Kasumi-1 (cell line): ENCODE results near the gene CST1.
A peak's percentile ranks its signal among the peaks of the same experiment; 100 is the strongest.
"Not testable (repeated sequence)": the region's sequence is repeated elsewhere in the genome, so short reads cannot be mapped to it uniquely, and the experiment has no call there.

Experiments used
- DNase-seq, 2 experiments: peaks; one replicate each; lab custom pipeline; 2025; lab: John Stamatoyannopoulos, UW

CST1 gene

DNA sequence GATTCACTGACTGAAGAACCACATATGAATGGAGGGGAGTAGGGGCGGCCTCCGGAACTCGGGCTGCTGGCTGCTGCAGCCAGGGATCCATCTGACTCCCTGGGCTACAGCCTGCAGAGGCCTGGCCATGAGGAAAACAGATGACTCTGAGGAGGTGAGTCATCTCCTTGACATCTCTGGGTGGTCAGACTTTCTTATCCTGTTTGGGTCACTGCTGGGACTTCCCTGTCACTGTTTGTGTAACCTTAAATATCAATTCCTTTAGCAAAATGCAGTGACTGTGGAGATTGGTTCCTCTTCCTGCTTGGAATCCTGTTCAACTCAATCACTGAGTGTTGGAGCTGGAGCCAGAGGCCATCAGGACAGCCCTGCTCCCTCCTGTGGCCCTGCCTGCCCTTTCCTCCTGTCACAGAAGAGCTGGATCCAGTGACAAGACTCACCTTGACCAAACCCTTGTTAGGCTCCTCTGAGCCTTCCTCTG is 4.4 kb upstream of the CST1 start:
- DNase-seq = not testable (repeated sequence)

DNA sequence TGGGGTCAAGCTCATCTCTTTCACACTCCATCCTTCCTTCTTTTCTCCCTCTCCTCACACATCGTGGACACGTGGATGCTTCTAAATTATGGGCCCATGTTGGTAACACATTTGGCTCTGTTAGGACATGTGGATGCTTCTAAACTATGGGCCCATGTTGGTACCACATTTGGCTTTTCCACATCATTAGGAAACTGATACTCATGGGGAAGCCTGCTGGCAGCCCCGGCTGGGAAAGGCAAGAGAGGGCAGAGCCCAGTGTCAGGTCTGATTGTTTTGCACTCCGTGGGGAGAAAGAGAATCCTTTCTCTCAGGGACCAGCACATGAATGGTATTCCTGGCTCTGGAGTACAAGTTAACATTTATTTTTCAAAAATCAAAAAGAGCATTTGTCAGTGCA is 4.0 kb upstream of the CST1 start:
- DNase-seq = no peak

DNA sequence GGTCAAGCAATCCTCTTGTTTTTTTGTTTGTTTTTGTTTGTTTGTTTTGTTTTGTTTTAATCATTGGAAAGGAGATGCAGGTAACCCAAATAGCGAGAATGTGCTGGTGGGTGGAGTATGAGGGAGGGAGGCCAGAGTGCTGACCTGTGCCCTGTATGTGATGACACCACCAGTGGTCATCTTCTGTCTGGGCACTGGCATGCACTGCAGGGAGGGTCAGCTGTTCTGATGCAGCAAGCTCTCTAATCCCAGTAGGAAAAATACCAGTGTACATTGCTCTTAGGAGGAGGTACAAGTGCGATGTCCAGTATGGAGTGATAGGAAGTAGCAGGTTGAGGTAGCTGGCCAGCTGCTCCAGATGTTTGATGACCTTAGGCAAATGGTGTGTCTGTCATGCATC is 2.9 kb upstream of the CST1 start:
- DNase-seq = no peak

DNA sequence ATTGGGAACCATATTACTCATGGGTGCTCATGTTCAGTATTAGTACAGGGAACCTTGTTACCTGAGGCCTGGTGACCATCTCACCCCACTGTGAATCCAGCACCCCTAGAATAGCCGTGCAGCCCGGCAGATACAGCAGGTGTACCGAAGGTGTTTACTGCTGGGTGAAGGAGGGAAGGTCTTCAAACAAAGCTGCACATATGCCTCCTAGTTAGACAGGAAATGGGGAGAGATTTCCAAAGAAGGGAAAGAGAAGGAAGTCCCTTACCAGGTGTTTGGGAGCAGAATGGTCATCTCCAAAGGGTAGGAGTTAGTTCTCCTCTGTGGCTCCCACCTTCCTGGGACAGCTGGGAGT is 2.4 kb upstream of the CST1 start:
- no peak for DNase-seq

DNA sequence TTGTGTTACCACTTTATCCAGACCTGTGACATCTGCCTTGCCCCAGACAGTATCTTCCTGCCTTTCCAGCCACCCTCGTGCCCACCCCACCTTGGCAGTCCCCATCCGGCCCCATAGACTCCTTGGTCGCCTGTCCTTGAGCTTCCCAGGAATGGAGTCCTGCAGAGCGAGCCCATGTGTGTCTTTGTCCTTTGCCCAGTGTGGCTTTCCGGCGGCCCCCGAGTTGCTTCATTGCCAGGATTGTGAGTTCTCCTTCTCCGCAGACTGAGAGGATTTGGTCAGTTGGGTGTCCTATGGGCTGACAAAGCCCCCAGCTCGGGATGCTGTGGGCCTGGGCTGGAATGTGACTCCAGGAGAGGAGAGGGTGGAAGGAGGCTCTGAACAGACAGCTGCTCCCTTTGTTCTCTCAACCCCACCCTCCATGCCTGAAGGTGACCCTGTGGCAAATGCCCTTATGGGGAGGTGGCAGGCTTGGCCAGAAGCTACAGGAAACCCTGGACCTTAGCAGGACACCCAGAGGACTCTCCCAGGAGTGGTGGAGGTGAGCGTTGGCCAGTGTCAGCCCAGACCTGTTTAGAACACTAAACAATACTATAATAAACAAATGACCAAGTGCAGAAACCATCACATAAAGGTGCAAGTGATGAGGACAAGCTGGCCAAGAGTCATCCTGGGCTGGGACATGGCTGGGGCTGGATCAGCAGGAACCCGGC is 1.9 kb upstream of the CST1 start:
- DNase-seq = no peak

DNA sequence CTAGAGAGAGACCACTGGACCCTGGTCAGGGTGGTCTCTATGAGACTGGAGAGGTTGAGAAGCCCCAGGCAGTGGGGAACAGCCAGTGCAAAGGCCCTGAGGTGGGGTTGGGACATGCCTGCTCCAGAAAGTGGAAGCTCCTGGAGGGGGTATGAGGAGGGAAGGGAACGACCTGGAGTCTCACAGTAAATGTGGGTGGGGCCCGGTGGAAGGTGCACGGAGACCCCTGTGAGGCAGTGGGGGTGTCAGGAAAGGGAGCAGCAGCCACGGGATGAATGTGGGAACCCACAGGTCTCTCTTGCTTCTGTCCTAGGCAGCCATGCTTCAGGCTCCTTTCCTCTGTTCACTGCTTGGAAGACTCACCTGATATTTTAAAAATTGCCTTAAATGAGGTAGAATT is 1.3 kb upstream of the CST1 start:
- DNase-seq = no peak

DNA sequence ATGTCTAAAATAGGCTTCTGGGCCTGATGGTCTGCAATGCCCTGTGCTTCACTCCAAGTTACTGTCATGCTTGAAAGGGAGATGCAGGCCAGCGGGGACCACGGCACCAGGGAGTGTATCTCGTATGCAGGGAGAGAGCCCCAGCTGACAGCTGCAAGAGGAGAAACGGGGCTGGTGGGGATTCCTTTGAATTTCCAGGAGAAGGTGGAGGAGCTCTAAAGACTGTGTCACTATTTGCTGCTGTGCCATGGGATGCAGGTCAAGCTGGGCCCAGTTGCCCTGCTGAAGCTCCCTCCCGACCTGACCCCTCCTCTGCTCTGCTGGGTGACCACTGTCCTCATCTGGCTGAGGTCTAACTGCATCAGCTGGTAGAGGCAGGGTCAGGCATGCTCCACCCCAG is 989 bp downstream of the CST1 start:
- DNase-seq = no peak

DNA sequence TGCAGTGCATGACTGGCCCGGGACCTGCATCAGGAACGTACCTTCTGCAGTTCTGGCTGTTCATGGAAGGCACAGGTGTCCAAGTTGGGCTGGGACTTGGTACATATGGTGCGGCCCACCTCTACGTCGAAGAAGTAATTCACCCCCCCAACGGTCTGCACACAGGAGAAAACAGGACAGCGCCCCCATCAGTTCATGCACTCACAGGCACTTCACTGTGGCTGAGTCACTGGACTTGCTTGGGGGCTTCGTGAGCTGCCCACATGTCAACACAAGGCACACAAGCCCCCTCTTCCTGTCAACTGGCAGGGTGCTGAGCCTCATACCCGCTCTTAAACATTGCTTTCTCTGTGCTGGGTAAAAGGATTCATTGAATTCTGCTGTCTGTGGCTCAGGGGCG is 1.8 kb downstream of the CST1 start:
- not testable (repeated sequence) for DNase-seq

DNA sequence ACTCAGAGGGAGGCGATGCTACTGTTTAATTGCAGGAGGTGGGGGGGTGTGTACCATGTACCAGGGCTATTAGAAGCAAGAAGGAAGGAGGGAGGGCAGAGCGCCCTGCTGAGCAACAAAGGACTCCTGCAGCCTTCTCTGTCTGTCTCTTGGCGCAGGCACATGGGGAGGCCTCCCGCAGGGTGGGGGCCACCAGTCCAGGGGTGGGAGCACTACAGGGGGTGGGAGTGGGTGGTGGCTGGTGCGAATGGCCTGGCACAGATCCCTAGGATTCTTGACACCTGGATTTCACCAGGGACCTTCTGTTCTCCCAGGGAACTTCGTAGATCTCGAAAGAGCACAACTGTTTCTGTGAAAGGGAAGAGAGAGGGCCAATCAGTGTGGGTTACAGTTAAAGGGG is 3.2 kb downstream of the CST1 start:
- not testable (repeated sequence) for DNase-seq

DNA sequence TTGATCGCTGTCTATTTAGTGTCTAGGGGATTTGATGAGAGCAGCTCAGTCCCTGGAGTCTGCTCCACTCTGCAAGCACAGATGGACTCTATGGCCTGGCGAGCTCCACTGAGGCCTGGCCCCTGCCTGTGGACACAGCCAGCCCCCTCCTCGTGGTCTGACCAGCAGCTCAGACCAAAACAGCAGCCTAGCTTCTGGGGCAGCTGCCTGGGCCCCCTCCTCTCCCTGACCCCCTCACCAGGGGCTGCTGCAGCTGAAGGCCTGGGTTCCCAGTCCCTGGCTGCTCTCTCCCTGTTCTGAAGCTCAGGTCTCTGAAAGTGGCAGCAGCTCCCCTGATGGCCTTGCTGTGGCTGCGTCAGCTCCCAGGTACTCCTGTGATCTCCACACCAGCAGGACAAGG is 3.6 kb downstream of the CST1 start:
- not testable (repeated sequence) for DNase-seq

DNA sequence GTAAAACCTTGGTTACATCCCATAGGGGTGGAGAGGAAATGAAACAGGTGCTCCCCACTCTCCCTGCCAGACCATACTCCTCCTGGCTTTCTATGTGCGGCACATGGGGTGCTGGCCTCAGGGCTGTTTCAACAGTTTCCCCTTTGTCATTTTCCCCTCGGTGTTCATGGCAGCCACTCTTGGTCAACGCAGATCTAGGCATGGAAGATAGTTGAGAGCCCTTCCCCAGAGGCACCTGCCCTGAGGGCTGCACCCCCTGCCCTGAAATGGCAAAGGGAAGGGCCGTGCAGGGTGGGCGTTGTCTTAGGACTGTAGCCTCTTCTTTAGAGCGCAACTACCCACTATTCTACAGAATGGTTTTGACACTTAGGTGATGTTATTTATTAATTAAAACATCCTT is 4.4 kb downstream of the CST1 start:
- DNase-seq = no peak

DNA sequence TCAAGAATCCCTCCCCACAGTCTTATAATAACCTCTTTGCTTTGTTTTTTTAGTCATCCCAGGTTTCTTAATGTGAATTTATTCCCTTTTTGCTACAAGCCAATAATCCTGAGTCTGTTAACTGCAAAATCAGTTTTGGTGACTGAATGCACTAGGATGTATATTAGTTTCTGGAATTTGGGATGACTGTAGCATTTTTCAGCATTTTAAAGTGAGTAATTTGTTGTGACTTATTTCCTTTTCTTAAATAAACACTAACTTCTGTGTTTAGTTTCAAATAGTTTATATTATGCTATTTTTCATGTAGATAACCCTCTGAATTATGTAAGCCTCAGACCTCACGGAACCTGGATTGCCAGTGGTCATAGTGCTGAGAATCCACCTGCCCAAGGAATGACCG is 5.5 kb downstream of the CST1 start:
- no peak for DNase-seq

DNA sequence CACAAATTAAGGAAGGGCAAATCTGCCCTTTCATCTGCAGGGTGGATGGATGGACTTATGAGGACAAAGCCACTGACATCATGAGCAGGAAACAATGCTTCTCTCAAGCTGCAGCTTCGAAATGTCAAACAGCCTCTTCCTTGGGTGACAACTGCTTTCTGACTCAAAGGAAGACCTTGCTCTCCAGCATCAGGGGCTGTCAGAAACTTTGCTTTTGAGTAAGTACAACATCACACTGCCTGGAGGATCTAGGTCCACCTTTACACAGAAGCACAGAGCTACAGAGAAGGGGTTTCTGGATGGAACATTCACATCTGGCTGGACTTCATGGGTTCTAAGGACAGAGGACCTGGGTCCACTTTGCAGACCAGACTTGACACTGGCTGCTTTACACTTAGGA is 5.9 kb downstream of the CST1 start:
- DNase-seq = no peak

DNA sequence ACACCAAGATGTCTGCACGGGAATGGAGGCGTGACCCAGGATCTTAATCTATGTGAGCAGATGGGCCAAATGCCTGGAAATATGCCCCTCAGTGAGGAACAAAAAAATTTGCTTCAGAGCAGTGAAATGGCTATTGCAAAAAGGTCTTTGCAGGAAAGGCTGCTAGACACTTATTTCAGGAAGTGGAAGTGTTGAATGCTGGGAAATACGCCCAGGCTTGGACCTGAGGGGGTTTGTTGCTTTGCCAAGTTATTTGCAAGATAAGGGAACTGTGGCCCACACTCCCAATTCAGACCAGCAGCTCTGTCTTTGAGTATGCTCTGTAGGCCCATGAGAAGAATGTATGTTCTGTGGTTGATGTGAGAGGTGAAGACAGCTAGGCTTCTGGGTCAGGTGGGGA is 15.3 kb downstream of the CST1 start:
- DNase-seq = not testable (repeated sequence)

DNA sequence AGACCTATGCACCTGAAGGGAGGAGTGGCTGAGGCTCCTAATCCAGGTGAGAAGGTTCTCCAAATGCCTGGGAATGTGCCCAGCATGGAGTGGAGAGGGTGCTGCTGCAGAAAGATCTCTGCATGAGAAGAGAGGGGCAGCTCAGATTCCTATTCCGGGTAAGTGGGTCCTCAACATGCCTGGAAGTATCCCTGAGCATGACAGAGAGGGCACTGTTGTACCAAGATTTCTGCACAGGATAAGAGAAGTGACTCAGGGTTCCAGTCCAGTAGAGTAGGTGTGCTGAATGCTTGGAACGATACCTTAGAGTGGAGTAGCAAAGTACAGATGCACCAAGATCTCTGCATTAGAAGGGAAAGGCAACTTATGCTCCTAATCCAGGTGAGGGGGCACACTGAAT is 15.8 kb downstream of the CST1 start:
- DNase-seq = not testable (repeated sequence)

DNA sequence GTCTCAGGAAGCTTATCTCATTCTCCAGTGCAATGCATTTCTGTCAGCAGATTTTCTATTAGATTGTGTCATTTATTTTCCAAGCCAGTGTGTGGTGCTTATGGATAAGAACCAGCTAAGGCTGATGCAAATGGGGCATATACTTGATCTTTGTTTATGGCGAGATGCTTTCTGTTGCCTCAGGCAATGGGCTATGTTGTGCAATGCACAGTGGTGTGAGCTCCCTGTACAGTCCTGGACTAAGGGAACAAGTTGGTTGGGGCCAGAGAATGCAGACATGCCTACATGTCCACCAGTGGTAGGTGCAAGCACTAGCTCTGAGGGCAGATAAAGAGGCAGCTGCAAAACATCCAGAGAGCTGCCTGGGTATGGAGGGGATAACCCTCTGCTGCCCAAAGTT is 16.3 kb downstream of the CST1 start:
- not testable (repeated sequence) for DNase-seq

DNA sequence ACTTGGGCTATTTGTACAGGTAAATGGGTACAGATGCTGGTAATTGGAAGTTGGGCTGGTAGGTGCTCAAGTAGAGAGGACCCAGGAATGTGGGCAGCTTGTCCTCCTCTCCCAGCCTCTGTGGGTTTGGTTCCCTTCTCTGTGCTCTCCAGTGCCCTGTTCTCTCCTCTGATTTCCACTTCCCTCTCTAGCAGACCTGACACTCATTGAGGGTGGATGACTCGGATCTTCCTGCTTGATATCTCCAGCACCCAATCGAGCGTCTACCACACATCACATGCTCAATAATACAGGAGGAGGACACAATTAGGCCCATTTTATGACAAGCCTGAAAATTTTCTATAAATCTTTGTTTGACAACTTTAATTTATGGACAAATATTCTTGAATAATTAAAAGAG is 23.7 kb downstream of the CST1 start:
- DNase-seq = no peak

DNA sequence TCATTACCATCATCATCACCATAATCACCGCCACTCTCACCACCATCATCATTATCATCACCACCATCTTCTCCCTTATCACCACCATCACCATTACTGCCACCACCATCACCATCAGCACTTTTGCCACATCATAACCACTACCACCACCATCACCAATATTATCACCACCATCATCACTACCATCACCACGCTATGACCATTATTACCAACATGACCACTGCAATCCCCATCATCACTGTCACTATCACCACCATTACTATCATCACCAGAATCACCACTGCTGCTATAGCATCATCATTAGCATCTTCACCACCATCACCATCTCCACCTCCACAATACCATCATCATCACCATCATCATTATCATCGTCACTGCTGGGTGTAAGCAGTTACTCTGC is 25.6 kb downstream of the CST1 start:
- no peak for DNase-seq

DNA sequence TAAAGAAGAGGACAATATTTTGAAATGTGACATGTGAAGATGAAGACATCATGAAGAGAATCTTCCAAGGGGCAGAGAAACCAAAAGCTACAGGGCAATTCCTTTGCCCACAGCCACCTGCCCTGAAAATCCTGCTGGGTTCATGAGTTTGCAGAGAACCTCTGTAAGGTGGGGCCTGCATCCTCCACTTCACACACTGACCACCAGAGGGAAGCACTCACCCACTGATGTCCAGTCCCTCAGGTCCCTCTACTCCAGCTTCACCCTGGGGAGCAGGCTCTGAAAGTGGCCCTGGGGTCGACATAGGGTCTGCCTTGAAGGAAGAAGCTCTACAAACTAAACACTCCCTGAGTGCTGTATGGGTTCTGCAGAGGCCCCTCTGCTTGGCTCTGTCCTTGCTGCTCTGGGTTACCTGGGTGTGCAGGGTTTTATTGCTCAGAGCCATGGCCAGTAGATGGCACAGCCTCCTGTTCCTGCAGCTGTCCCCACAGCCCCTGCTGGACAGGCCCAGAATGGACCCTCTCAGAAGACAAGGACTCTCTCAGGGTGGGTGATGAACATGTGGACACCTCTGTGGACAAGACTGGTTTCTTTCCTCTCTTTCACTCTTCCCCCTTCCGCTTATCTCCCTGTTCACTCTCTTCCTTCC is 27.0 kb downstream of the CST1 start:
- peak; percentile 0 to 42 for DNase-seq

DNA sequence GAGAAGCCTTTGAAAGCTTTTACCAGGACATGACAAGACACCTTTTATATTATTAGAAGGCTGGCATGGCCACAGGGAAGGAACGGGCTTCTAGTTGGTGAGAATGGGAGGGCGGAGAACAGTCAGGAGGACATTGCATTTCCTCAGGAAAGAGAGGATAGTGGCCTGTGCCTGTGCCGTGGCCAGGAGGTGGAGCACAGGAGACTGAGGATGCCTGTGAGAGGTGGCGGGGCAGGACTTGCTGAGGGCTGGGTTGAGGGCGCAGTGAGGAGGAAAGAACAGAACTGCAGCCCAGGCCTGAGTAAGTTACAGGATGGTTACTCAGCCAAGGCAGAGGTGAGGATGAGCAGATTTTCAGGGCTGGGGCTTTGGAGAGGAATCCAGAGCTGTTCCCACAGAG is 27.9 kb downstream of the CST1 start:
- DNase-seq = not testable (repeated sequence)

DNA sequence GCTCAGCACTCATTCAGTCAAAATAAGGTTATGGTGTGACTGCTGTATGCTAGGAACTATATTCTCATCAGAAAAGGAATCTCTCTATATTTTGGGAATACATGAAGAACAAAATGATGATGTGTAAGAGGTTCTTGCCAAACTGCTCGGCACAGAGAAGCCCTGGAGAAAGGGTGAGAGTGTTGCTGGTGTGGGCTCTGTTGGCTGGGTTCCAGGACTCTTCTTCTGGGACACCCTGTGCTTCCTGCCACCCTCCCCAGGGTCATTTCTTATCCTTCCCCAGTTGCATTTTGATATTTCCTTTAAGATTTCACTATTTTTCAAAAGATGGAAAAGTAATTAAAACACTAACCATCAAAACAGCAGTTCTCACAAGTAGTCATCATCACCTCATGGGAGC is 28.8 kb downstream of the CST1 start:
- no peak for DNase-seq

DNA sequence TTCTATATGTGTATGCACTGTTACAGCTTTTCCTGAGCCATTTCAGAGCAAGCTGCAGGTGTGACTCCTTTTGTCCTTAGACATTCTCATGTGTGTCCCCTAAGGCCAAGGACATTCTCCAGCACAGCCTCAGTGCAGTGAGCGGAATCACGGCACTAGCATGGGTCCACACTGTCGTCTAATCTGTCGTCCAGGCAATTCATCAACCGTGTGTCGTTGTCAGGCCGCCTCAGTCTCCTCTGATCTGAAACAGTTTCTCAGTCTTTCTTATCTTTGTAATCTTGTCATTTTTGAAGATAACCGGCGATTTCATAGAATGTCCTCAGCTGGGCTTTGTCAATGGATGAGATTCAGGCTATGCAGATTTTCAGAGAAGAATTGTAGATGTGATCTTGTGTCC is 31.4 kb downstream of the CST1 start:
- not testable (repeated sequence) for DNase-seq

DNA sequence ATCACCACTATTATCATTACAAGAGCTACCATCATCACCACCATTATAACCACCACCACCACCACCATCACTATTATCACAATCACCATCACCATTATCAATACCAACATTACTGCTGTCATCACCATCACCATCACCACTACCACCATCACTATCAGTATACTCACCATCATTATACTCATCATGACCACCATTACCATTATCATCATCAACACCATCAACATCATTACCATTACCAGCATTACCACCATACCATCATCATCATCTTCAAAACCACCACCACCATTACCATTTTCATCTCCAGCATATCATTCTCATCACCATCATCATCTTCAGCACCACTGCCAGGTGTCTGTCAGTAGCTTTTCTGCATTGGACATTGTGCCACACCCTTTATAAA is 39.0 kb downstream of the CST1 start:
- not testable (repeated sequence) for DNase-seq

DNA sequence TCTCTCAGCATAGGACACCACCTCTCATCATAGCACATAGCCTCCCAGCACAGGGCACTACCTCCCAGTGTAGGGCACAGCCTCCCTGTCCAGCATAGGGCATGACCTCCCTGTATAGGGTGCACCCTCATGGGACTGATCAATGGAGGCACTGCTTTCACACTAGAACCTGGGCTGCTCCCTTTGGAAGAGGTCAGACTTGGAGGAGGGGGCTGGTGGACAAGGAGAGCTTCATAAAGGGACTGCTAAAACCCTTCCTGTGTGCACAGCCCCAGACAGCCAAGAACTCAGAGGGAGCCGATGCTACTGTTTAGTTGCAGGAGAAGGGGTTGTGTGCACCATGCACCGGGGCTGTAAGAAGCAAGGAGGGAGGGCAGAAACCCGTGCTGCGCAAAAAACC is 40.0 kb downstream of the CST1 start:
- no peak for DNase-seq
